ENCODE results near the gene LCK. TPM values are rescaled to one million over a fixed set of nuclear protein-coding genes. Genes with fewer than 3 reads are reported as not detected.
A peak's percentile ranks its signal among the peaks of the same experiment; 100 is the strongest.
"Not testable (repeated sequence)": the region's sequence is repeated elsewhere in the genome, so short reads cannot be mapped to it uniquely, and the experiment has no call there.

The LCK gene
- total and polyA plus RNA-seq, 4 donors = 0.22 to 0.50 (median 0.34) TPM

DNA sequence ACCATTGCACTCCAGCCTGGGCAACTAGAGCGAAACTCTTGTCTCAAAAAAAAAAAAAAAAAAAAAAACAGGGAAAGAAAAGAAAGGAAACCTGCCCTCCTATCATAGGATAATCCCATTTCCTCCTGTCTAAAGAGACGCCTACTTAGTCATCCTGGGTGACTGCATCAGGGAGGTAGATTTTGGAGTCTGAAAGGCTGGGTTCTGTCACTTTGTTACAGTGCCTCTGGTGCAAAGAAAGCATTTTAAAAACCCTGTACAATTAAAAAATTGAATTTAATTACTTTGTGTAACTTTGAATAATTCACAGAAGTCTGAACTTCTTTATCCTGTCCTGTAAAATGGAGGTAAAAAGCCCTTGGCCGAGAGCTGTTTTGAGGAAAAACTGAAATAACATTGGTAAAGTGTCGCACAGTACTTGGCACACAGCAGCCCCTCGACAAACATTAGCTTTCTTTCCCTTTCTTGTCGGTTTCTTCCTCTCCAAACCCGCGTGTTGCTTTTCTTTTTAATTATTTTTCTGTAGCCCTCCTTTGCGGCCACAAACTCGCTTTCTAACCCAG lies 40.2 kb downstream of the LCK start:
- no peak for DNase-seq (ENCODE audit: low read depth in 4 of 6, low spot score in 6 of 6)
- WGBS (ENCODE audit: insufficient coverage) = 70% methylated on average over 8 of the region's 10 CpGs
- Histone ChIP-seq H3K27me3 (ENCODE audit: control insufficient read depth, insufficient read depth, low read length) (no peaks in the 10 kb centered on the region), H3K4me1 (ENCODE audit: control insufficient read depth, insufficient read depth, low read length) (peaks cover 15% of the 10 kb centered on the region), H3K9me3 (ENCODE audit: control insufficient read depth, insufficient read depth, low read length) (no peaks in the 10 kb centered on the region), H3K4me3 (ENCODE audit: low read depth, low read length) (peak overlapping the region; percentile 78), H3K36me3 (ENCODE audit: control insufficient read depth, insufficient read depth, low read length) (no peaks in the 10 kb centered on the region), H3K27ac (ENCODE audit: low read depth, low read length) (peak overlapping the region; percentile 84)

GRCh38 chr1:32291708-32292538 lies 40.9 kb downstream of the LCK start, which contains the start of gene HDAC1:
HDAC1 (plus strand) TSS chr1:32292083; CDS start chr1:32292170, 87 bp downstream.
- DNase-seq (ENCODE audit: low read depth in 4 of 6, low spot score in 6 of 6) = peak; percentile 46 to 95 (median 80)
- under 1% methylated on average over 63 of the region's 67 CpGs for WGBS (ENCODE audit: insufficient coverage)
- Histone ChIP-seq H3K9me3 (ENCODE audit: control insufficient read depth, insufficient read depth, low read length) (no peaks in the 10 kb centered on the region), H3K27ac (ENCODE audit: low read depth, low read length) (peak within 1 kb of the TSS; percentile 84), H3K4me1 (ENCODE audit: control insufficient read depth, insufficient read depth, low read length) (peaks cover 15% of the 10 kb centered on the region), H3K27me3 (ENCODE audit: control insufficient read depth, insufficient read depth, low read length) (no peaks in the 10 kb centered on the region), H3K36me3 (ENCODE audit: control insufficient read depth, insufficient read depth, low read length) (no peaks in the 10 kb centered on the region), H3K4me3 (ENCODE audit: low read depth, low read length) (peak within 1 kb of the TSS; percentile 78)

DNA sequence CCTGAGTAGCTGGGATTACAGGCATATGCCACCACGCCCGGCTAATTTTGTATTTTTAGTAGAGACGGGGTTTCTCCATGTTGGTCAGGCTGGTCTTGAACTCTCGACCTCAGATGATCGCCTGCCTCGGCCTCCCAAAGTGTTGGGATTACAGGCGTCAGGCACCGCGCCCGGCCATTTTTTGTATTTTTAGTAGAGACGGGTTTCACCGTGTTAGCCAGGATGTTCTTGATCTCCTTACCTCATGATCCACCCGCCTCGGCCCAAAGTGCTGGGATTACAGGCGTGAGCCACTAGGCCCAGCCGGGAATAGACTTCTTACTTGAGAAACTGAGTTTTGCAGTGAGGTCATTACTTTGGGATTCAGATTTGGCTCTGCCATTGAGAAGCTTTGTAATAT lies 47.1 kb downstream of the LCK start:
- not testable (repeated sequence) for H3K9me3 ChIP-seq (ENCODE audit: control insufficient read depth, insufficient read depth, low read length); H3K4me1 ChIP-seq (ENCODE audit: control insufficient read depth, insufficient read depth, low read length); H3K27me3 ChIP-seq (ENCODE audit: control insufficient read depth, insufficient read depth, low read length); H3K36me3 ChIP-seq (ENCODE audit: control insufficient read depth, insufficient read depth, low read length); DNase-seq (ENCODE audit: low read depth in 4 of 6, low spot score in 6 of 6); H3K4me3 ChIP-seq (ENCODE audit: low read depth, low read length); H3K27ac ChIP-seq (ENCODE audit: low read depth, low read length)
- WGBS (ENCODE audit: insufficient coverage) = 98% methylated on average over 12 of the region's 16 CpGs

DNA sequence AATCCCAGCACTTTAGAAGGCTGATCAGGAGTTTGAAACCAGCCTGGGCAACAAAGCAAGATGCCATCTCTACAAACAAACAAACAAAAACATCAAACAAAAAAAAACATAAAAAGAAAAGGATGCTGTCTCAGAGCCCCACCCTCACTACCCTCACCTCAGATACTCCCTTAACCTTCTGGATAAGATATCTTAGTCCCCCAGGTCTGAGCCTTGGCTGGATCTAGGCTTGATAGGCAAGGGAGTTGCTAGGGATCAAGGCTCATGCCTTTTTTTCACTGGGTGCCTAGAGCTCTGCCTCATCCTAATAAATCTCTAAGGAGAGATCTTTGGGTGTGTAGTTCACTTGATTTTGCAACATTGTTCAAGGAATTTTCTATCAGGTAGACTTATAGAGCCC lies 48.3 kb downstream of the LCK start:
- peaks cover 8% of the 10 kb centered on the region for H3K36me3 ChIP-seq (ENCODE audit: control insufficient read depth, insufficient read depth, low read length)
- H3K4me3 ChIP-seq (ENCODE audit: low read depth, low read length) = no peak overlapping the region
- H3K9me3 ChIP-seq (ENCODE audit: control insufficient read depth, insufficient read depth, low read length) = no peaks in the 10 kb centered on the region
- H3K27ac ChIP-seq (ENCODE audit: low read depth, low read length) = no peak overlapping the region
- DNase-seq (ENCODE audit: low read depth in 4 of 6, low spot score in 6 of 6) = no peak
- H3K4me1 ChIP-seq (ENCODE audit: control insufficient read depth, insufficient read depth, low read length) = no peaks in the 10 kb centered on the region
- H3K27me3 ChIP-seq (ENCODE audit: control insufficient read depth, insufficient read depth, low read length) = no peaks in the 10 kb centered on the region

GRCh38 chr1:32303358-32303757 lies 52.3 kb downstream of the LCK start:
- Histone ChIP-seq H3K27ac (ENCODE audit: low read depth, low read length) (no peak overlapping the region), H3K27me3 (ENCODE audit: control insufficient read depth, insufficient read depth, low read length) (no peaks in the 10 kb centered on the region), H3K9me3 (ENCODE audit: control insufficient read depth, insufficient read depth, low read length) (no peaks in the 10 kb centered on the region), H3K36me3 (ENCODE audit: control insufficient read depth, insufficient read depth, low read length) (peaks cover 19% of the 10 kb centered on the region), H3K4me3 (ENCODE audit: low read depth, low read length) (no peak overlapping the region), H3K4me1 (ENCODE audit: control insufficient read depth, insufficient read depth, low read length) (no peaks in the 10 kb centered on the region)
- DNase-seq (ENCODE audit: low read depth in 4 of 6, low spot score in 6 of 6) = no peak
- WGBS (ENCODE audit: insufficient coverage) = 100% methylated on average over 1 of the region's 3 CpGs

GRCh38 chr1:32303997-32304622 lies 53.0 kb downstream of the LCK start:
- no peaks in the 10 kb centered on the region for H3K4me1 ChIP-seq (ENCODE audit: control insufficient read depth, insufficient read depth, low read length)
- 96% methylated on average over 3 of the region's 3 CpGs for WGBS (ENCODE audit: insufficient coverage)
- H3K27me3 ChIP-seq (ENCODE audit: control insufficient read depth, insufficient read depth, low read length) = no peaks in the 10 kb centered on the region
- peaks cover 19% of the 10 kb centered on the region for H3K36me3 ChIP-seq (ENCODE audit: control insufficient read depth, insufficient read depth, low read length)
- no peak overlapping the region for H3K27ac ChIP-seq (ENCODE audit: low read depth, low read length)
- DNase-seq (ENCODE audit: low read depth in 4 of 6, low spot score in 6 of 6) = no peak
- no peak overlapping the region for H3K4me3 ChIP-seq (ENCODE audit: low read depth, low read length)
- no peaks in the 10 kb centered on the region for H3K9me3 ChIP-seq (ENCODE audit: control insufficient read depth, insufficient read depth, low read length)

DNA sequence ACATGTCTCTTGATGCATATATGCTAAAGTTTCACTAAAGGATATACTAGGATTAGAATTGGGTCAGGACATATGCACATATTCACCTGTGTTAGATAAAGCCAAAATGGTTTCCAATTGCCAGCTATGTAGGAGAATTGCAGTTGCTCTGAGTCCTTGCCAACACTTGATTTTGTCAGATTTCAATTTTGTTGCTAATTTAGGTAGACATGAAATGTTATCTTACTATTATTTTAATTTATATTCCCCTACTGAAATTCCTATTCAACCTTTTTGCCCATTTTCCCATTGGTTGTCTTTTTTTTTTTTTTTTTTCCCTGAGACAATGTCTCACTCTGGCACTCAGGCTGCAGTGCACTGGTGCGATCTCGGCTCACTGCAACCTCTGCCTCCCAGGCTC lies 54.2 kb downstream of the LCK start:
- WGBS (ENCODE audit: insufficient coverage) = no CpG with 5 or more reads among the region's 2 CpGs

DNA sequence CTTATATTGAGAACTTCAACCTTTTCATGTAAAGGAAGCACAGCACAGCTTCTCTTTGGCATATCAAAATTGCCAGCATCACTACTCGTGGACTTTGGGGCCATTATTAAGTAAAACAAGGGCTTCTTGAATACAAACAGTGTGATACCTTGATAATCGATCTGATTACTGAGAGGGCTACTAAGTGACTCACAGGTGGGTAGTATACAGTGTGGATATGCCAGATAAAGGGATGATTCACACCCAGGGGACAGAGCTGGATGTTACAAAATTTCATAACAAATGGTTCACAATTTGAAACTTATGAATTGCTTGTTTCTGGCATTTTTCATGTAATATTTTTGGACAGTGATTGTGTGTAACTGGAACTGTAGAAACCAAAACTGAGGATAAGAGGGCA lies 56.3 kb downstream of the LCK start:
- no peaks in the 10 kb centered on the region for H3K27me3 ChIP-seq (ENCODE audit: control insufficient read depth, insufficient read depth, low read length)
- H3K4me1 ChIP-seq (ENCODE audit: control insufficient read depth, insufficient read depth, low read length) = no peaks in the 10 kb centered on the region
- H3K36me3 ChIP-seq (ENCODE audit: control insufficient read depth, insufficient read depth, low read length) = peaks cover 19% of the 10 kb centered on the region
- H3K9me3 ChIP-seq (ENCODE audit: control insufficient read depth, insufficient read depth, low read length) = no peaks in the 10 kb centered on the region
- no peak overlapping the region for H3K27ac ChIP-seq (ENCODE audit: low read depth, low read length)
- DNase-seq (ENCODE audit: low read depth in 4 of 6, low spot score in 6 of 6) = no peak
- H3K4me3 ChIP-seq (ENCODE audit: low read depth, low read length) = no peak overlapping the region
- WGBS (ENCODE audit: insufficient coverage) = 100% methylated on average over 1 of the region's 2 CpGs

More for the DNA sequence above, 54.2 kb downstream of the LCK start:
- Histone ChIP-seq H3K36me3 (ENCODE audit: control insufficient read depth, insufficient read depth, low read length) (peaks cover 19% of the 10 kb centered on the region), H3K4me1 (ENCODE audit: control insufficient read depth, insufficient read depth, low read length) (no peaks in the 10 kb centered on the region), H3K27ac (ENCODE audit: low read depth, low read length) (no peak overlapping the region), H3K4me3 (ENCODE audit: low read depth, low read length) (no peak overlapping the region), H3K9me3 (ENCODE audit: control insufficient read depth, insufficient read depth, low read length) (no peaks in the 10 kb centered on the region), H3K27me3 (ENCODE audit: control insufficient read depth, insufficient read depth, low read length) (no peaks in the 10 kb centered on the region)
- DNase-seq (ENCODE audit: low read depth in 4 of 6, low spot score in 6 of 6) = no peak

GRCh38 chr1:32309960-32310359 lies 58.9 kb downstream of the LCK start:
- Histone ChIP-seq H3K4me1 (ENCODE audit: control insufficient read depth, insufficient read depth, low read length) (no peaks in the 10 kb centered on the region), H3K36me3 (ENCODE audit: control insufficient read depth, insufficient read depth, low read length) (peaks cover 7% of the 10 kb centered on the region), H3K9me3 (ENCODE audit: control insufficient read depth, insufficient read depth, low read length) (no peaks in the 10 kb centered on the region), H3K27me3 (ENCODE audit: control insufficient read depth, insufficient read depth, low read length) (no peaks in the 10 kb centered on the region), H3K4me3 (ENCODE audit: low read depth, low read length) (no peak overlapping the region), H3K27ac (ENCODE audit: low read depth, low read length) (no peak overlapping the region)
- WGBS (ENCODE audit: insufficient coverage) = 50% methylated on average over 1 of the region's 1 CpG
- DNase-seq (ENCODE audit: low read depth in 4 of 6, low spot score in 6 of 6) = no peak

Data from spinal cord (tissue), 10 donors.